ENCODE measurements around the gene PMEPA1. TPM values are rescaled to one million over a fixed set of nuclear protein-coding genes. Genes with fewer than 3 reads are reported as not detected.

Gene PMEPA1
- total and polyA plus RNA-seq, 2 donors (not counting 3 experiments of a cell fraction or from before 2014, with no cell fraction given): 31.6 to 33.2 TPM

DNA sequence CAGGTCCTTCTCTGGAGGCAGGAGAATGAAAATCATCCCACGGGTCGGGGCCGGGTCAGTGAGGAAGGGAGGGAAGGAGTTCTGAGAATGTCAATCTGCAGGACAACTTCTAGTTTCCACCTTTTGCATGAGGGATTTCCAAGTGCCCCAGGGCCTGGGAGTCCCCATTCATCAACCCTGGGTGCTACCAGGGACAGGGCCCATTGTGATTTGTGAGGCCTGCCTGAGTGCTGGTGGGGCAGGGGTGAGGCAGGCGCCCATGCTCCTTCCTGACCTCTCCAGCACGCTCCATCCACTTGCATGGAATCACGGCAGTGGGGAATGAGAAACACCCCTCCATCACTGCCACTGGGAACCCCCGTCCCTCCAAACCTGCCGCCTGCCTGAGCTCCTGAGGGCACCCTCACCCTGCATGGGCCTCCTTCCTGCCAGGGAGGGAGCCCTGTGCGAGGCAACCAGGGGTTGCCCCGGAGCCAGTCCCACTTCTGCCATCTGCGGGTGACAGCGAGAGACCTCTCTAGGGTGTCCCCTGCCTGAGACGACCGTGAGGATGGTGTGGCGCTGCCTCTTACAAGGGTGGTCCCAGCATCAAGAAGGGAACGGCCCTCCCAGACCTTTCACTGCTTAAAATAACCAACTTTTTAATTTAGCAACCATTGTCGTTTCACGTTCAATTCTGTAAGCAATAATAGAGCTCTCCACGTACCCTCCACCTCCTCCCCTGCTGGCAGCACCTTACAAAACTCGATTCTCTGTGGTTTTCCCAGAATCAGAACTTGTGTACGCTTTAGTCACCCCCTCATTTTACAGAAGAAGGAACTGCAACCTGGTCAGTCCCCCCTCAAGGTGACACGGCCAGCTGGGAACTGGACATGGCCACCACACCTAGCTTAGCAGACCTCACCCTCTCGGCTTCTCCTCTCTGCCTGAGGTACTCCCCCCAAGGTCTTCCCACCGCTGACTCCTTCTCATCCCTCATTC is 28.6 kb downstream of the PMEPA1 start:
- peaks cover 3% of the 10 kb centered on the region for H3K4me1 ChIP-seq (ENCODE audit: control insufficient read depth, extremely low read depth, insufficient read depth, low read length)
- no peak overlapping the region for H2AFZ ChIP-seq (ENCODE audit: low read depth, low read length)
- no TSS peak for BruUV-seq (replicated peaks)
- intact Hi-C loops (cut with micrococcal nuclease): no loop called here
- no peak overlapping the region for H3K9ac ChIP-seq (replicated peaks; ENCODE audit: extremely low read depth, insufficient read depth, low read length)
- no peaks in the 10 kb centered on the region for H4K20me1 ChIP-seq (replicated peaks; ENCODE audit: control insufficient read depth, extremely low read depth, insufficient read depth, low read length)
- no peak overlapping the region for H3K4me2 ChIP-seq (ENCODE audit: insufficient read depth, low read length)
- H3K4me3 ChIP-seq (replicated peaks in 1 of 3; ENCODE audit: insufficient read depth in 1 of 3, low read depth in 1 of 3, low read length in 3 of 3): no peak overlapping the region
- FAIRE-seq: no peak
- TF ChIP-seq, protein P1, sequence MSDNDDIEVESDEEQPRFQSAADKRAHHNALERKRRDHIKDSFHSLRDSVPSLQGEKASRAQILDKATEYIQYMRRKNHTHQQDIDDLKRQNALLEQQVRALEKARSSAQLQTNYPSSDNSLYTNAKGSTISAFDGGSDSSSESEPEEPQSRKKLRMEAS (IDR thresholded peaks at IDR 0.05; ENCODE audit: insufficient read depth, insufficient read length): no peak
- TF ChIP-seq FOS (IDR thresholded peaks at IDR 0.05; ENCODE audit: borderline replicate concordance, insufficient read depth, low read length): no peak
- TF ChIP-seq JUN (IDR thresholded peaks at IDR 0.05; ENCODE audit: borderline replicate concordance, insufficient read depth, insufficient read length, low read depth): no peak
- no peak for TF ChIP-seq EZH2 (IDR thresholded peaks at IDR 0.05; ENCODE audit: borderline replicate concordance, low read depth, low read length, severe bottlenecking)
- TF ChIP-seq POLR2A (IDR thresholded peaks at IDR 0.05; ENCODE audit: low read depth, low read length): no peak
- TF ChIP-seq POLR2AphosphoS5 (IDR thresholded peaks at IDR 0.05; ENCODE audit: insufficient read depth, low read depth, low read length): no peak
- TF ChIP-seq, protein P2, sequence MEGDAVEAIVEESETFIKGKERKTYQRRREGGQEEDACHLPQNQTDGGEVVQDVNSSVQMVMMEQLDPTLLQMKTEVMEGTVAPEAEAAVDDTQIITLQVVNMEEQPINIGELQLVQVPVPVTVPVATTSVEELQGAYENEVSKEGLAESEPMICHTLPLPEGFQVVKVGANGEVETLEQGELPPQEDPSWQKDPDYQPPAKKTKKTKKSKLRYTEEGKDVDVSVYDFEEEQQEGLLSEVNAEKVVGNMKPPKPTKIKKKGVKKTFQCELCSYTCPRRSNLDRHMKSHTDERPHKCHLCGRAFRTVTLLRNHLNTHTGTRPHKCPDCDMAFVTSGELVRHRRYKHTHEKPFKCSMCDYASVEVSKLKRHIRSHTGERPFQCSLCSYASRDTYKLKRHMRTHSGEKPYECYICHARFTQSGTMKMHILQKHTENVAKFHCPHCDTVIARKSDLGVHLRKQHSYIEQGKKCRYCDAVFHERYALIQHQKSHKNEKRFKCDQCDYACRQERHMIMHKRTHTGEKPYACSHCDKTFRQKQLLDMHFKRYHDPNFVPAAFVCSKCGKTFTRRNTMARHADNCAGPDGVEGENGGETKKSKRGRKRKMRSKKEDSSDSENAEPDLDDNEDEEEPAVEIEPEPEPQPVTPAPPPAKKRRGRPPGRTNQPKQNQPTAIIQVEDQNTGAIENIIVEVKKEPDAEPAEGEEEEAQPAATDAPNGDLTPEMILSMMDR (IDR thresholded peaks at IDR 0.05; ENCODE audit: extremely low read depth in 1 of 2, insufficient read depth in 1 of 2, low read depth in 1 of 2, low read length in 2 of 2): no peak
- TF ChIP-seq GATA2 (IDR thresholded peaks at IDR 0.05; ENCODE audit: insufficient read depth, insufficient read length, low read depth, low read length): no peak
- TF ChIP-seq MYC (IDR thresholded peaks at IDR 0.05; ENCODE audit: low read depth, low read length): no peak
- H3K27ac ChIP-seq (ENCODE audit: insufficient read depth, low read depth, low read length): no peak overlapping the region
- POLR2A ChIA-PET: no interaction called here
- dilution Hi-C loops (cut with MboI; ENCODE audit: extremely low pct_ligation_motif_present, low sequenced_read_pairs): no loop called here
- H3K9me1 ChIP-seq (replicated peaks; ENCODE audit: control insufficient read depth, extremely low read depth, insufficient read depth, low read length): no peaks in the 10 kb centered on the region
- no peak for DNase-seq (ENCODE audit: low read depth, low spot score)
- peaks cover 29% of the 10 kb centered on the region for H3K79me2 ChIP-seq (ENCODE audit: control insufficient read depth, insufficient read depth, low read length)
- no peaks in the 10 kb centered on the region for H3K27me3 ChIP-seq (ENCODE audit: control insufficient read depth in 2 of 2, insufficient read depth in 2 of 2, low read length in 2 of 2)
- CTCF ChIA-PET: interaction anchor here (0.6 kb wide), 1 partner anchor 186 kb away, joined by 3 read pairs; no protein-coding TSS in a partner anchor
- H3K36me3 ChIP-seq (ENCODE audit: control insufficient read depth in 2 of 2, extremely low read depth in 1 of 2, insufficient read depth in 2 of 2, low read length in 2 of 2): no peaks in the 10 kb centered on the region
- no peaks in the 10 kb centered on the region for H3K9me3 ChIP-seq (replicated peaks; ENCODE audit: control insufficient read depth, insufficient read depth, low read length)

Measured in endothelial cell of umbilical vein (primary cell).